Heart left ventricle (tissue), 13 donors: ENCODE data around the gene HERC2.

Experiments
- CTCF ChIP-seq, 12 donors: fragments of 200-600 bp; sonication (generic) in 4 of 12; IDR thresholded peaks; one replicate each; pipeline versions ENCODE4 v1.5.0 to v1.8.0; 2018 to 2022; ENCODE audit warnings: antibody characterized with exemption in 12 of 12, mild to moderate bottlenecking in 5 of 12
- POLR2A ChIP-seq, 2 donors: fragments of 450-650 bp; IDR thresholded peaks; one replicate each; pipeline ENCODE4 v1.6.1; 2017; ENCODE audit warnings: antibody characterized with exemption in 2 of 2, mild to moderate bottlenecking in 2 of 2, moderate library complexity in 2 of 2
- donor health status: ischemic (EF 13 %, LVEDD 7.1; RV severe dilation, severe dysfunction).
- donor health status: DM: no; HTN: yes; CAD: no.
- donor health status: DM: no; HTN: no; CAD: no.
- donor health status: ischemic (EF 25% LVEDD 6.9; RV normal size, moderate dysfunction).
- donor health status: ischemic (EF 25% LVEDD 5.7; RV mildly dilated, moderate dysfunction).
- donor health status: ischemic (EF 35%, LVEDD 5.7; RV mildly dilated, moderate dysfunction).
- donor health status: nonischemic (EF 11% LVEDD 7.7; RV severe dilation, severe dysfunction).
- donor health status: DM: yes; HTN: yes; CAD: no.
- donor health status: PGD.
- donor health status: ischemic (EF 29% LVEDD 5.4; RV normal size, mild dysfunction).
- donor health status: nonischemic (EF 23%, LVEDD 6.1; RV moderate dilation, normal function).

GRCh38 chr15:28098360-28098765 lies 223.6 kb downstream of the HERC2 start:
- TF ChIP-seq CTCF (IDR thresholded peaks at IDR 0.05) = no peak
- TF ChIP-seq POLR2A (IDR thresholded peaks at IDR 0.05) = no peak
